Neuronal stem cell (in vitro differentiated cells): ENCODE measurements around the gene KIF4A.

Source experiments
- DNase-seq: peaks from one replicate; pipeline ENCODE4 v3.0.0-alpha.2; 2013; ENCODE audit warnings: low spot score
- H2AFZ ChIP-seq: one replicate; pipeline ENCODE4 v1.6.1; 2013; ENCODE audit warnings: mild to moderate bottlenecking, low read length, inconsistent platforms
- H2AK5ac ChIP-seq: 2 replicates; pipeline ENCODE4 v1.6.1; 2013; ENCODE audit warnings: low read depth, mild to moderate bottlenecking, inconsistent platforms, low read length, moderate library complexity, mixed read lengths
- H2BK120ac ChIP-seq: 2 replicates; pipeline ENCODE4 v1.6.1; 2013; ENCODE audit warnings: low read depth, mild to moderate bottlenecking, inconsistent platforms, low read length, moderate library complexity, mixed read lengths
- H2BK12ac ChIP-seq: one replicate; pipeline ENCODE4 v1.6.1; 2013; ENCODE audit warnings: low read length, inconsistent platforms
- H2BK15ac ChIP-seq: 2 replicates; pipeline ENCODE4 v1.6.1; 2013; ENCODE audit warnings: mild to moderate bottlenecking, low read length, inconsistent platforms, mixed read lengths
- H2BK5ac ChIP-seq: one replicate; pipeline ENCODE4 v1.6.1; 2013; ENCODE audit warnings: inconsistent platforms, mild to moderate bottlenecking, low read length, moderate library complexity
- H3K14ac ChIP-seq: one replicate; pipeline ENCODE4 v1.6.1; 2013; ENCODE audit warnings: low read length, inconsistent platforms
- H3K18ac ChIP-seq: 2 replicates; pipeline ENCODE4 v1.6.1; 2013; ENCODE audit warnings: low read length, inconsistent platforms
- H3K23ac ChIP-seq: 2 replicates; pipeline ENCODE4 v1.6.1; 2013; ENCODE audit warnings: low read depth, mild to moderate bottlenecking, mixed read lengths, low read length, inconsistent platforms; ENCODE audit not compliant: poor library complexity
- H3K27ac ChIP-seq: replicated peaks from 3 replicates; pipeline ENCODE4 v1.5.1; 2013; ENCODE audit warnings: low read length, inconsistent platforms
- H3K27me3 ChIP-seq, 3 experiments: 2 replicates each; pipeline ENCODE4 v1.6.1; 2013; ENCODE audit warnings: low read length in 3 of 3, mild to moderate bottlenecking in 2 of 3, inconsistent platforms in 1 of 3, low read depth in 1 of 3, mixed read lengths in 1 of 3, moderate library complexity in 1 of 3; ENCODE audit not compliant: control insufficient read depth in 3 of 3, insufficient read depth in 3 of 3
- H3K36me3 ChIP-seq, 2 donors: replicated peaks in 1 of 2; 2 replicates each; pipeline ENCODE4 v1.6.1; 2013; ENCODE audit warnings: low read length in 2 of 2; ENCODE audit not compliant: control insufficient read depth in 2 of 2, insufficient read depth in 2 of 2
- H3K4ac ChIP-seq: 2 replicates; pipeline ENCODE4 v1.6.1; 2013; ENCODE audit warnings: inconsistent platforms, mild to moderate bottlenecking, low read length, moderate library complexity
- H3K4me1 ChIP-seq, 2 donors: 1 replicate in 1 of 2; 2 replicates in 1 of 2; pipeline ENCODE4 v1.6.1; 2013; ENCODE audit warnings: low read length in 2 of 2, low read depth in 1 of 2; ENCODE audit not compliant: control insufficient read depth in 2 of 2, insufficient read depth in 1 of 2
- H3K4me2 ChIP-seq: one replicate; pipeline ENCODE4 v1.6.1; 2013; ENCODE audit warnings: mild to moderate bottlenecking, low read length, inconsistent platforms; ENCODE audit not compliant: insufficient read depth, poor library complexity, severe bottlenecking
- H3K4me3 ChIP-seq, 2 donors: 2 replicates each; pipeline ENCODE4 v1.5.1; 2013; ENCODE audit warnings: low read length in 2 of 2, mild to moderate bottlenecking in 2 of 2, inconsistent platforms in 1 of 2, moderate library complexity in 1 of 2
- H3K79me1 ChIP-seq: one replicate; pipeline ENCODE4 v1.6.1; 2013; ENCODE audit warnings: low read depth, mild to moderate bottlenecking, inconsistent platforms, low read length, moderate library complexity
- H3K9ac ChIP-seq: one replicate; pipeline ENCODE4 v1.6.1; 2013; ENCODE audit warnings: mild to moderate bottlenecking, low read depth, low read length, inconsistent platforms; ENCODE audit not compliant: poor library complexity
- H3K9me3 ChIP-seq, 2 donors: replicated peaks in 1 of 2; 2 replicates each; pipeline versions ENCODE3 to v1.6.1; 2013; ENCODE audit warnings: low read length in 2 of 2, mild to moderate bottlenecking in 2 of 2, inconsistent platforms in 1 of 2, low read depth in 1 of 2, mixed read lengths in 1 of 2, moderate library complexity in 1 of 2; ENCODE audit not compliant: control insufficient read depth in 2 of 2, insufficient read depth in 1 of 2
- H4K8ac ChIP-seq: one replicate; pipeline ENCODE4 v1.6.1; 2013; ENCODE audit warnings: low read depth, mild to moderate bottlenecking, inconsistent platforms, low read length, moderate library complexity
- H4K91ac ChIP-seq: one replicate; pipeline ENCODE4 v1.6.1; 2013; ENCODE audit warnings: low read length, low read depth, mild to moderate bottlenecking, inconsistent platforms; ENCODE audit not compliant: poor library complexity
- WGBS, 2 donors: extraction: QIAGEN DNeasy Blood & Tissue Kit; methylation state at CpG; one replicate each; pipeline ENCODE4 v1.1.7; 2013; ENCODE audit warnings: missing lambda C conversion rate in 2 of 2, mixed read lengths in 1 of 2; ENCODE audit not compliant: insufficient read length in 2 of 2, insufficient replicate concordance in 1 of 2; ENCODE audit errors: extremely low coverage in 2 of 2; 5-methylcytosine and 5-hydroxymethylcytosine counted together

Gene KIF4A

DNA sequence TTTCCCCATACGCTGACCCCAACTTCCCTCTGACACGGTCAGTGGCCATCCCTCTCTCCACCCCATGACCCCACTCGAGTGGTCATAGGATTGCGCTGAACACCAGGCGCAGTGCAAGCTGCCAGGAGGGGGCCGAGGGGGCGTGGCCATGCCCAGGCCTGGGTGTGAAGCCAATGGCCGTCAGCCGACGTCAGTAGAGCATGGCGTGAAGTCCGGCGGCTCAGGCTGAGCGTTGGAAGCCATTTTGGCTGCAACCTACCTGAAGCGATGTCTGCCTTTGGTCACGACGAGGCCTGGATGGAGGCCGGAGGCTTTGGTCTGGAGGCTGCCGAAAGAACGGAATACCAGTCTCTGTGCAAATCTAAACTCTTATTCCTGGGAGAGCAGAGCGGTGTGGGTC, 8.0 kb upstream of the KIF4A start, which contains the start of gene RAB41:
Gene RAB41 (plus strand): TSS at position 222 of the 400 bp plus-strand sequence. CDS start 46 bp downstream, at position 268.
- Histone ChIP-seq H3K36me3 (peaks cover 0 to 14% of the 10 kb centered on the region in 2 donors), H2BK12ac (no peak within 1 kb of the TSS), H3K4me2 (no peak within 1 kb of the TSS), H2AK5ac (no peak within 1 kb of the TSS), H3K4ac (no peak within 1 kb of the TSS), H3K27me3 (peaks cover 0 to 5% (median 0%) of the 10 kb centered on the region in 3 experiments), H3K9me3 (no peaks in the 10 kb centered on the region), H2BK120ac (no peak within 1 kb of the TSS), H3K9ac (no peak within 1 kb of the TSS), H2BK15ac (no peak within 1 kb of the TSS), H3K18ac (no peak within 1 kb of the TSS), H3K23ac (no peak within 1 kb of the TSS), H3K4me1 (no peaks in the 10 kb centered on the region), H4K91ac (no peak within 1 kb of the TSS), H2AFZ (no peak within 1 kb of the TSS), H3K27ac (no peak within 1 kb of the TSS), H3K79me1 (no peaks in the 10 kb centered on the region), H3K4me3 (no peak within 1 kb of the TSS), H4K8ac (no peak within 1 kb of the TSS), H2BK5ac (no peak within 1 kb of the TSS), H3K14ac (no peak within 1 kb of the TSS)
- no peak for DNase-seq
- WGBS, 2 donors, result no CpG with 5 or more reads among the region's 21 CpGs

DNA sequence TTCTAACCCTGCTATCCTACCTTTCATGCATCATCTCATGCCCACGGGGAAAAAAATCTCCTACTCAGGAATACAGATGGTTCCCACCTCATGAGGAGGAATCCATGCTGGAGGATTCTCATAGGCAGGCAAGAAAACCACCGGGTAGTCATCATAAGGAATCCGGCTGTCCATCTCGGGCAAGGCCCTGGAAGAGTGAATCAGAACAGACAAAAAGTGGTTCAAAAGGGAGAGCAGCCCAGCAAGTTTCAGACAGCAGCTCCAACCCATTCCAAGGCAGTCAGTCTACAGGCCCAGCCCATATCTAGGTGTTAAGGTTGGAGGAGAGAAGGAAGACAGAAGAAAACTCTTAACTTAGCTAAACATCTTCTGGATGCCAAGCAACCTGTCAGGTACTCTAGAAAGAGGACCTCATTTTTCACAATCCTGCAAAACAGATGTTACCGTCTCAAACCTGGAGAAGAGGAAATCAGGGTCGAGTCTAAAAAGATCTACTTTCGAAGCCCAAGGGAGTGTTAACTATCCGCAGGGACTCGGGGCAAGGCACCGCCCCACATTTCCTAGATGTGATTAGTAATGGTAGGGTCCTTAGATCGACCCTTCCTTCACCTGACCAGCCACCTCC, 624 bp upstream of the KIF4A start:
- peak overlapping the region; percentile 92 for H3K4me3 ChIP-seq
- H2AK5ac ChIP-seq, result no peak overlapping the region
- H3K36me3 ChIP-seq, result peaks cover 3 to 53% of the 10 kb centered on the region in 2 donors
- no peaks in the 10 kb centered on the region for H3K9me3 ChIP-seq
- peak overlapping the region; percentile 80 for H3K23ac ChIP-seq
- no peak overlapping the region for H3K14ac ChIP-seq
- H3K27me3 ChIP-seq, result peaks cover 0 to 5% (median 0%) of the 10 kb centered on the region in 3 experiments
- no peak for DNase-seq
- H3K79me1 ChIP-seq, result no peaks in the 10 kb centered on the region
- H3K4ac ChIP-seq, result no peak overlapping the region
- H4K91ac ChIP-seq, result no peak overlapping the region
- H3K4me2 ChIP-seq, result peak overlapping the region; percentile 37
- no peak overlapping the region for H3K27ac ChIP-seq
- H2AFZ ChIP-seq, result peak overlapping the region; percentile 93
- no peak overlapping the region for H2BK120ac ChIP-seq
- peaks cover 3% of the 10 kb centered on the region in 2 donors for H3K4me1 ChIP-seq
- H3K9ac ChIP-seq, result peak overlapping the region; percentile 81
- H4K8ac ChIP-seq, result no peak overlapping the region
- no peak overlapping the region for H3K18ac ChIP-seq
- H2BK12ac ChIP-seq, result no peak overlapping the region
- no CpG with 5 or more reads among the region's 11 CpGs for WGBS, 2 donors
- no peak overlapping the region for H2BK15ac ChIP-seq
- H2BK5ac ChIP-seq, result no peak overlapping the region

DNA sequence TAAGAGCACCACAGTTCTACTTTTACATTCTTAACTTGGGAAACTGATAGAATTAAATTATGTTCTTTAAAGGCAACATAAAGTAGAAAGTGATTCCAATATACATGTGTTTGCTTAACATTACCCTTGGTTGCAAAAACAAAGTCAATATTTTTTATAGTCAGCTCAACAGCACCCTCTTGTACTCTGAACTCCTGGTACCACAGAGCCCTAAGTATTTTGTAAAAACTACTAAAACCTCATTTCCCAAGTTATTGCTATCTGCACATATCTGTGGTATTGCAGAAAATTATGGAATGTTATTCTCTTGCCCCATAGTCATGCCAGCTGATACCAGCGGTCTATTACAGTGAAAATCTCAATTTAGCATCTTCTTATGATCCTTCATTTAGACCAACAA, 2.9 kb downstream of the KIF4A start:
- H3K27me3 ChIP-seq, result no peaks in the 10 kb centered on the region
- H3K4ac ChIP-seq, result no peak overlapping the region
- H3K4me2 ChIP-seq, result no peak overlapping the region
- no peak overlapping the region for H3K23ac ChIP-seq
- DNase-seq, result no peak
- no peaks in the 10 kb centered on the region for H3K79me1 ChIP-seq
- H3K27ac ChIP-seq, result no peak overlapping the region
- H3K18ac ChIP-seq, result no peak overlapping the region
- H3K4me3 ChIP-seq, result no peak overlapping the region
- H2AFZ ChIP-seq, result no peak overlapping the region
- no peak overlapping the region for H2AK5ac ChIP-seq
- no peak overlapping the region for H2BK12ac ChIP-seq
- H2BK120ac ChIP-seq, result no peak overlapping the region
- no peak overlapping the region for H3K9ac ChIP-seq
- no peak overlapping the region for H3K14ac ChIP-seq
- H3K9me3 ChIP-seq, result no peaks in the 10 kb centered on the region
- no peak overlapping the region for H2BK15ac ChIP-seq
- peaks cover 0 to 56% of the 10 kb centered on the region in 2 donors for H3K36me3 ChIP-seq
- H4K91ac ChIP-seq, result no peak overlapping the region
- H4K8ac ChIP-seq, result no peak overlapping the region
- WGBS, 2 donors, result no CpG with 5 or more reads among the region's 1 CpG
- H3K4me1 ChIP-seq, result peaks cover 3% of the 10 kb centered on the region in 2 donors
- no peak overlapping the region for H2BK5ac ChIP-seq

DNA sequence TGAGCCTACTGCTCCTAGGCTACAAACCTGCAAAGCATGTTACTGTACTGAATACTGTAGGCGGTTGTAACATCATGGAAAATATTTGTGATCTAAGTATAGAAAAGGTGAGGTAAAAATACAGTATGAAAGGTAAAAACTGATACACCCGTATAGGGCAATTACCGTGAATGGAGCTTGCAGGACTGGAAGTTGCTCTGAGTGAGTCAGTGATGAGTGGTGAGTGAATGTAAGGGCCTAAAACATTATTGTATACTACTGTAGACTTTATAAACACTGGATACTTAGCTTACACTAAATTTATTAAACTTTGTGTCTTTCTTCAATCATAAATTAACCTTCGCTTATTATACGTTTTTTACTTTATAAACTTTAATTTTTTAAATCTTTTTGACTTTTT, 3.7 kb downstream of the KIF4A start:
- H3K27ac ChIP-seq, result no peak overlapping the region
- H2AK5ac ChIP-seq, result no peak overlapping the region
- H2BK120ac ChIP-seq, result no peak overlapping the region
- no peak overlapping the region for H2BK5ac ChIP-seq
- H3K9me3 ChIP-seq, result no peaks in the 10 kb centered on the region
- H2BK12ac ChIP-seq, result no peak overlapping the region
- H3K4me3 ChIP-seq, result no peak overlapping the region
- no peak overlapping the region for H3K23ac ChIP-seq
- no peak overlapping the region for H4K8ac ChIP-seq
- no peak overlapping the region for H3K4ac ChIP-seq
- H3K36me3 ChIP-seq, result peaks cover 0 to 59% of the 10 kb centered on the region in 2 donors
- no peaks in the 10 kb centered on the region for H3K79me1 ChIP-seq
- H3K18ac ChIP-seq, result no peak overlapping the region
- H4K91ac ChIP-seq, result no peak overlapping the region
- H3K27me3 ChIP-seq, result no peaks in the 10 kb centered on the region
- no peak for DNase-seq
- WGBS, 2 donors, result 100% methylated on average over 2 of the region's 5 CpGs
- peaks cover 3% of the 10 kb centered on the region in 2 donors for H3K4me1 ChIP-seq
- no peak overlapping the region for H3K9ac ChIP-seq
- no peak overlapping the region for H3K14ac ChIP-seq
- H2BK15ac ChIP-seq, result no peak overlapping the region
- H2AFZ ChIP-seq, result no peak overlapping the region
- no peak overlapping the region for H3K4me2 ChIP-seq
